CD14-positive monocyte (primary cell): Measurements from ENCODE around the gene ATRX. TPM values are rescaled to one million over a fixed set of nuclear protein-coding genes. Genes with fewer than 3 reads are reported as not detected.

ENCODE experiments used
- DNase-seq, 3 donors: peaks; one replicate each; pipeline ENCODE4 v3.0.0-alpha.2; 2011 to 2022
- H2AFZ ChIP-seq: 2 replicates; pipeline ENCODE4 v1.6.0; 2012; ENCODE audit warnings: mild to moderate bottlenecking, low read depth, low read length, inconsistent platforms; ENCODE audit not compliant: insufficient read depth, poor library complexity, severe bottlenecking
- H3K27ac ChIP-seq, 2 donors: 1 replicate in 1 of 2; 2 replicates in 1 of 2; pipeline ENCODE4 v1.5.1; 2012 to 2013; ENCODE audit warnings: low read length in 2 of 2, control low read depth in 1 of 2, inconsistent platforms in 1 of 2, low read depth in 1 of 2, mild to moderate bottlenecking in 1 of 2
- H3K27me3 ChIP-seq, 2 donors: one replicate each; pipeline versions ENCODE4 v1.6.0 to v1.6.1; 2011 to 2013; ENCODE audit warnings: low read length in 2 of 2; ENCODE audit not compliant: control insufficient read depth in 2 of 2, insufficient read depth in 2 of 2
- H3K36me3 ChIP-seq, 2 donors: replicated peaks in 1 of 2; 1 replicate in 1 of 2; 2 replicates in 1 of 2; pipeline versions ENCODE4 v1.5.1 to v1.6.1; 2012 to 2013; ENCODE audit warnings: low read length in 2 of 2, control low read depth in 1 of 2, inconsistent platforms in 1 of 2, mild to moderate bottlenecking in 1 of 2; ENCODE audit not compliant: insufficient read depth in 2 of 2, control insufficient read depth in 1 of 2
- H3K4me1 ChIP-seq, 2 donors: 1 replicate in 1 of 2; 2 replicates in 1 of 2; pipeline versions ENCODE4 v1.5.1 to v1.6.1; 2012 to 2013; ENCODE audit warnings: low read length in 2 of 2, control low read depth in 1 of 2, inconsistent platforms in 1 of 2, mild to moderate bottlenecking in 1 of 2, moderate library complexity in 1 of 2; ENCODE audit not compliant: insufficient read depth in 2 of 2, control insufficient read depth in 1 of 2
- H3K4me2 ChIP-seq: replicated peaks from 2 replicates; pipeline ENCODE3; 2012; ENCODE audit warnings: low read length, moderate library complexity, mild to moderate bottlenecking; ENCODE audit not compliant: poor library complexity, severe bottlenecking; ENCODE audit errors: extremely low read depth
- H3K4me3 ChIP-seq, 3 experiments: fragments of 200-600 bp in 1 of 3; sonication (generic) in 1 of 3; replicated peaks in 1 of 3; 1 replicate in 2 of 3; 2 replicates in 1 of 3; pipeline ENCODE4 v1.5.1; 2011 to 2013; ENCODE audit warnings: low read length in 3 of 3, mild to moderate bottlenecking in 3 of 3, control low read depth in 2 of 3, low read depth in 2 of 3, inconsistent platforms in 1 of 3, moderate library complexity in 1 of 3
- H3K79me2 ChIP-seq: 2 replicates; pipeline ENCODE4 v1.6.0; 2012; ENCODE audit warnings: mild to moderate bottlenecking, control low read depth, inconsistent platforms, low read length, moderate library complexity; ENCODE audit not compliant: insufficient read depth
- H3K9ac ChIP-seq: 2 replicates; pipeline ENCODE4 v1.6.0; 2017; ENCODE audit warnings: low read length, mild to moderate bottlenecking; ENCODE audit not compliant: insufficient read depth, poor library complexity, severe bottlenecking
- H3K9me3 ChIP-seq, 2 donors: replicated peaks in 1 of 2; 1 replicate in 1 of 2; 2 replicates in 1 of 2; pipeline versions ENCODE4 v1.5.1 to v1.6.1; 2012 to 2013; ENCODE audit warnings: low read length in 2 of 2, control low read depth in 1 of 2; ENCODE audit not compliant: control insufficient read depth in 1 of 2, insufficient read depth in 1 of 2
- H4K20me1 ChIP-seq: 2 replicates; pipeline ENCODE4 v1.6.0; 2012; ENCODE audit warnings: mild to moderate bottlenecking, low read length, control low read depth, moderate library complexity; ENCODE audit not compliant: insufficient read depth
- H3K27ac Mint-ChIP-seq, 7 donors: one replicate each; pipeline ENCODE4 v1.8.0; 2020; ENCODE audit warnings: mild to moderate bottlenecking in 7 of 7, mixed read lengths in 7 of 7, moderate library complexity in 6 of 7, inconsistent platforms in 2 of 7
- H3K27me3 Mint-ChIP-seq, 3 donors: one replicate each; pipeline ENCODE4 v1.8.0; 2021 to 2022; ENCODE audit warnings: low read depth in 3 of 3, mild to moderate bottlenecking in 3 of 3, mixed read lengths in 3 of 3, moderate library complexity in 3 of 3, inconsistent platforms in 1 of 3
- H3K36me3 Mint-ChIP-seq, 2 donors: one replicate each; pipeline ENCODE4 v1.8.0; 2020; ENCODE audit warnings: mixed read lengths in 2 of 2, inconsistent platforms in 1 of 2, mild to moderate bottlenecking in 1 of 2
- H3K4me1 Mint-ChIP-seq: one replicate; pipeline ENCODE4 v1.8.0; 2020; ENCODE audit warnings: mild to moderate bottlenecking, mixed read lengths
- H3K4me3 Mint-ChIP-seq, 2 donors: one replicate each; pipeline ENCODE4 v1.8.0; 2020; ENCODE audit warnings: mild to moderate bottlenecking in 2 of 2, mixed read lengths in 2 of 2, moderate library complexity in 1 of 2
- H3K9me3 Mint-ChIP-seq, 7 donors: one replicate each; pipeline ENCODE4 v1.8.0; 2020 to 2022; ENCODE audit warnings: mixed read lengths in 7 of 7, mild to moderate bottlenecking in 6 of 7, moderate library complexity in 6 of 7, inconsistent platforms in 2 of 7
- CTCF ChIP-seq: fragments of 200-600 bp; IDR thresholded peaks from one replicate; pipeline ENCODE4 v1.8.0; 2022; ENCODE audit warnings: antibody characterized with exemption, mild to moderate bottlenecking
- WGBS: methylation state at CpG from one replicate; pipeline ENCODE4 v1.1.5; 2013; ENCODE audit warnings: missing lambda C conversion rate; ENCODE audit not compliant: insufficient coverage; 5-methylcytosine and 5-hydroxymethylcytosine counted together
- intact Hi-C, 2 donors: fragments of 100-400 bp; cut with micrococcal nuclease; formaldehyde crosslinking; loops; one replicate each; pipeline versions ENCODE4 v1.15.0 to v1.15.1; 2023
- polyA plus RNA-seq, 3 donors: library from polyadenylated mRNA; depleted of rRNA in 1 of 3; unstranded in 2 of 3; stranded (reverse) in 1 of 3; fragments of 300-500 nt in 2 of 3; fragments of >200 nt in 1 of 3; fragmentation: Illumina TruSeq in 2 of 3; gene quantifications; 1 replicate in 2 of 3; 2 replicates in 1 of 3; pipeline ENCODE4 v1.2.3, GENCODE V29; 2012 to 2021

The ATRX gene
- polyA plus RNA-seq, 3 donors = 8.6 to 18.3 (median 17.3) TPM

- H3K79me2 ChIP-seq = peaks cover 91% of the 10 kb centered on the region
- no peak for TF ChIP-seq CTCF
- H3K4me3 ChIP-seq = no peak overlapping the region
- no peaks in the 10 kb centered on the region for H3K9me3 ChIP-seq
- no peak overlapping the region for H3K27ac ChIP-seq
- no peak overlapping the region for H2AFZ ChIP-seq
- H3K27me3 Mint-ChIP-seq = peaks cover 0 to 2% (median 0%) of the 10 kb centered on the region in 3 donors
- intact Hi-C loops = no loop called here
- WGBS = 100% methylated on average over 1 of the region's 7 CpGs
- no peaks in the 10 kb centered on the region for H3K36me3 Mint-ChIP-seq
- H3K4me2 ChIP-seq = no peak overlapping the region
- H3K9me3 Mint-ChIP-seq = peaks cover 0 to 2% (median 0%) of the 10 kb centered on the region in 7 donors
- H3K9ac ChIP-seq = no peak overlapping the region
- peak overlapping the region in 4 of 7 donors; percentile 0 to 75 (median 60) for H3K27ac Mint-ChIP-seq
- no peak for DNase-seq
- peaks cover 60% of the 10 kb centered on the region for H4K20me1 ChIP-seq
- H3K4me1 ChIP-seq = peaks cover 0 to 8% of the 10 kb centered on the region in 2 donors
- H3K27me3 ChIP-seq = no peaks in the 10 kb centered on the region
- H3K36me3 ChIP-seq = no peaks in the 10 kb centered on the region
- peaks cover 37% of the 10 kb centered on the region for H3K4me1 Mint-ChIP-seq
- no peak overlapping the region for H3K4me3 Mint-ChIP-seq
These were observed 43.1 kb downstream of the ATRX start for GRCh38 chrX:77742788-77743476.

GRCh38 chrX:77740376-77740905 lies 45.6 kb downstream of the ATRX start:
- H3K36me3 Mint-ChIP-seq = no peaks in the 10 kb centered on the region
- H3K9ac ChIP-seq = no peak overlapping the region
- intact Hi-C loops = no loop called here
- no peak for DNase-seq
- H4K20me1 ChIP-seq = peaks cover 64% of the 10 kb centered on the region
- TF ChIP-seq CTCF = no peak
- no peak overlapping the region for H3K4me3 ChIP-seq
- H3K27ac Mint-ChIP-seq = peak overlapping the region in 3 of 7 donors; percentile 7 to 83 (median 50)
- peaks cover 0 to 3% (median 0%) of the 10 kb centered on the region in 7 donors for H3K9me3 Mint-ChIP-seq
- no CpG with 5 or more reads among the region's 3 CpGs for WGBS
- no peak overlapping the region for H3K4me2 ChIP-seq
- H3K27me3 ChIP-seq = no peaks in the 10 kb centered on the region
- H3K27ac ChIP-seq = no peak overlapping the region
- H3K4me3 Mint-ChIP-seq = no peak overlapping the region
- H3K79me2 ChIP-seq = peaks cover 94% of the 10 kb centered on the region
- H3K9me3 ChIP-seq = no peaks in the 10 kb centered on the region
- H3K4me1 Mint-ChIP-seq = peaks cover 37% of the 10 kb centered on the region
- no peak overlapping the region for H2AFZ ChIP-seq
- H3K27me3 Mint-ChIP-seq = peaks cover 0 to 2% (median 0%) of the 10 kb centered on the region in 3 donors
- peaks cover 0 to 8% of the 10 kb centered on the region in 2 donors for H3K4me1 ChIP-seq
- no peaks in the 10 kb centered on the region for H3K36me3 ChIP-seq
